Karpas-422 (cell line): ENCODE results near the gene CALCOCO1. TPM values are rescaled to one million over a fixed set of nuclear protein-coding genes. Genes with fewer than 3 reads are reported as not detected.

Experiments used
- DNase-seq: peaks from one replicate; pipeline ENCODE4 v3.0.0-alpha.2; 2015
- H2AFZ ChIP-seq: fragments of 200-600 bp; sonication (generic); 2 replicates; pipeline ENCODE4 v1.6.1; 2014; ENCODE audit warnings: antibody characterized with exemption, low read length, mixed read lengths
- H3K27ac ChIP-seq: fragments of 200-600 bp; sonication (generic); 2 replicates; pipeline ENCODE4 v1.5.1; 2014; ENCODE audit warnings: mild to moderate bottlenecking, low read length, moderate library complexity
- H3K27me3 ChIP-seq: fragments of 200-600 bp; sonication (generic); 2 replicates; pipeline ENCODE4 v1.6.1; 2014; ENCODE audit warnings: low read length, mixed read lengths
- H3K36me3 ChIP-seq: fragments of 200-600 bp; sonication (generic); 2 replicates; pipeline ENCODE4 v1.6.1; 2014; ENCODE audit warnings: low read length, mixed read lengths; ENCODE audit not compliant: insufficient read depth
- H3K4me1 ChIP-seq: fragments of 200-600 bp; sonication (generic); 2 replicates; pipeline ENCODE4 v1.6.1; 2014; ENCODE audit warnings: mild to moderate bottlenecking, low read length, mixed read lengths
- H3K4me2 ChIP-seq: fragments of 200-600 bp; sonication (generic); 2 replicates; pipeline ENCODE4 v1.6.1; 2014; ENCODE audit warnings: low read length, low read depth, mild to moderate bottlenecking; ENCODE audit not compliant: poor library complexity, severe bottlenecking
- H3K4me3 ChIP-seq: fragments of 200-600 bp; sonication (generic); 2 replicates; pipeline ENCODE4 v1.5.1; 2014; ENCODE audit warnings: mild to moderate bottlenecking, antibody characterized with exemption, low read length, mixed read lengths
- H3K79me2 ChIP-seq: fragments of 200-600 bp; sonication (generic); 2 replicates; pipeline ENCODE4 v1.6.1; 2014; ENCODE audit warnings: mild to moderate bottlenecking, low read length, mixed read lengths
- H3K9ac ChIP-seq: fragments of 200-600 bp; sonication (generic); 2 replicates; pipeline ENCODE4 v1.6.0; 2014; ENCODE audit warnings: low read length
- H3K9me2 ChIP-seq: fragments of 200-600 bp; sonication (generic), shearing (Covaris generic); replicated peaks from 2 replicates; pipeline ENCODE4 v1.6.0; 2014; ENCODE audit warnings: mild to moderate bottlenecking, low read length, moderate library complexity; ENCODE audit not compliant: insufficient read depth
- H3K9me3 ChIP-seq: fragments of 300-700, 200-600 bp; sonication (generic); 2 replicates; pipeline ENCODE4 v1.6.1; 2014; ENCODE audit warnings: low read length, mixed read lengths
- H4K20me1 ChIP-seq: fragments of 200-600 bp; sonication (generic); 2 replicates; pipeline ENCODE4 v1.6.1; 2014; ENCODE audit warnings: mild to moderate bottlenecking, antibody characterized with exemption, low read length, low read depth; ENCODE audit not compliant: insufficient read depth
- total RNA-seq: library from RNA; depleted of rRNA; stranded (reverse); fragments of >200 nt; shearing (Covaris generic); gene quantifications from 2 replicates; pipeline ENCODE4 v1.2.3, GENCODE V29; 2014; ENCODE audit warnings: low replicate concordance; rRNA removed

The CALCOCO1 gene, protein sequence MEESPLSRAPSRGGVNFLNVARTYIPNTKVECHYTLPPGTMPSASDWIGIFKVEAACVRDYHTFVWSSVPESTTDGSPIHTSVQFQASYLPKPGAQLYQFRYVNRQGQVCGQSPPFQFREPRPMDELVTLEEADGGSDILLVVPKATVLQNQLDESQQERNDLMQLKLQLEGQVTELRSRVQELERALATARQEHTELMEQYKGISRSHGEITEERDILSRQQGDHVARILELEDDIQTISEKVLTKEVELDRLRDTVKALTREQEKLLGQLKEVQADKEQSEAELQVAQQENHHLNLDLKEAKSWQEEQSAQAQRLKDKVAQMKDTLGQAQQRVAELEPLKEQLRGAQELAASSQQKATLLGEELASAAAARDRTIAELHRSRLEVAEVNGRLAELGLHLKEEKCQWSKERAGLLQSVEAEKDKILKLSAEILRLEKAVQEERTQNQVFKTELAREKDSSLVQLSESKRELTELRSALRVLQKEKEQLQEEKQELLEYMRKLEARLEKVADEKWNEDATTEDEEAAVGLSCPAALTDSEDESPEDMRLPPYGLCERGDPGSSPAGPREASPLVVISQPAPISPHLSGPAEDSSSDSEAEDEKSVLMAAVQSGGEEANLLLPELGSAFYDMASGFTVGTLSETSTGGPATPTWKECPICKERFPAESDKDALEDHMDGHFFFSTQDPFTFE
- total RNA-seq = 28.7 and 32.5 TPM in 2 replicates

DNA sequence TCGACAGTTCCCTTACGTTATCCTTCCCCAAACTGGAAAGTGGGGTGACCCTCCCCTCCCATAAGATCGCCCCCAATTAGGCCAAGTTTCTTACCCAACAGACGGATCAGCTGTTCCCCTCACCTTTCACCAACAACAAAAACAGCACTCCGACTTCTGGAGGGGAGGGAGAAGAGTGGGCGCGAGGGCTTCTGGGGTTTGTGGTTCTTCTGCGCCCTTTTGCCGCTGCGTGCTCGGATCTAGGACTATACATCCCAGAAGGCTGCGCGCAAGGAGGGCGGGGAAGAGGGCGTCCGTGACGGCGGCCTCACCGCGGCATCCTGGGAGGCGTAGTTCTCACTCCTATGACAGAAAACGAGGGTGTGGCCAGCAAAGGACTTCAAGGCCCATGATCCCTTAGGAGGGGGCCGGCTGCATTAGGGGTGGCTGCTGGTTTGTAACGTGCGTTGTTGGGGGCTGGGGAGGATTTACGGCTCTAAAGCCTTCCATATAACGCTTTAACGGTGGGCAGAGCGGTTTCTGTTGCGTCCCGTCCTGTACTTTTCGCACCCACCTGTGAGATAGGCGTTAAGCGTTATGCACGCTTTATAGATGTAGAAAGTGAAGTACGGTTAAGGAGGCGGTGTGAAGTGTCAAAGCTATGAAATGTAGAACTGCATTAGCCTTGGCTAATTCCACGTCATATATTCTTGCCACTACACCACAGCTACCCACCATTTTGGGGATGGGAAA is at the start of gene CALCOCO1:
Gene CALCOCO1 (minus strand): TSS at position 143 of the 732 bp plus-strand sequence. CDS start 2,210 bp downstream, outside the sequence.
- no peaks in the 10 kb centered on the region for H3K79me2 ChIP-seq
- H3K4me3 ChIP-seq = peak within 1 kb of the TSS; percentile 78
- H3K27me3 ChIP-seq = no peaks in the 10 kb centered on the region
- H3K27ac ChIP-seq = no peak within 1 kb of the TSS; the same call in 1 of the 2 replicates
- H3K36me3 ChIP-seq = no peaks in the 10 kb centered on the region
- H2AFZ ChIP-seq = peak within 1 kb of the TSS; percentile 62
- peak within 1 kb of the TSS; percentile 61 for H3K9ac ChIP-seq
- H3K9me2 ChIP-seq = no peaks in the 10 kb centered on the region; the same call in 1 of the 2 replicates
- DNase-seq = peak; percentile 99
- no peaks in the 10 kb centered on the region for H4K20me1 ChIP-seq
- peak within 1 kb of the TSS; percentile 77 for H3K4me2 ChIP-seq
- H3K9me3 ChIP-seq = no peaks in the 10 kb centered on the region
- peaks cover 19% of the 10 kb centered on the region for H3K4me1 ChIP-seq

DNA sequence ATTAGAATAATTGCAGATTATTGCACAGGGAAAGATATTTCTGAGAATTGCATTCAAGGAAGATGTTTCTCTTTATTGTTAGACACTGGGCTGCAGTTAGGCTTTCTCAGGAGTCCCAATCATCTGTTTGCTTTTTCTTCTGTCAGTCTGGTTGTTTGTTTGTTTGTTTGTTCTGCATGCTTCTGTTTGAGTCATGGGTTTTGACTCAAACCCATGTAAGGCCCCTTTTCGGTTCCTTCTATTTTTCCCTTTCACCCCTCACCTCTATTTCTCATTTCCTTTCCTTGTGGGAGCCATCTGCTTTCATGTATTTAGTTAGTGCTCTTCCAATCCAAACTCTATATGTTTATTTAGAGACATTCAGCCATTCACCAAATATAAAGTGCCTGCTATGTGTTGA is 49.6 kb upstream of the CALCOCO1 start:
- Histone ChIP-seq H3K9me2 (no peaks in the 10 kb centered on the region), H3K4me2 (no peak overlapping the region), H4K20me1 (no peaks in the 10 kb centered on the region), H3K27ac (no peak overlapping the region), H3K9me3 (no peaks in the 10 kb centered on the region), H3K4me1 (no peaks in the 10 kb centered on the region), H2AFZ (no peak overlapping the region), H3K4me3 (no peak overlapping the region), H3K9ac (no peak overlapping the region), H3K79me2 (no peaks in the 10 kb centered on the region), H3K36me3 (no peaks in the 10 kb centered on the region), H3K27me3 (no peaks in the 10 kb centered on the region)
- DNase-seq = no peak

DNA sequence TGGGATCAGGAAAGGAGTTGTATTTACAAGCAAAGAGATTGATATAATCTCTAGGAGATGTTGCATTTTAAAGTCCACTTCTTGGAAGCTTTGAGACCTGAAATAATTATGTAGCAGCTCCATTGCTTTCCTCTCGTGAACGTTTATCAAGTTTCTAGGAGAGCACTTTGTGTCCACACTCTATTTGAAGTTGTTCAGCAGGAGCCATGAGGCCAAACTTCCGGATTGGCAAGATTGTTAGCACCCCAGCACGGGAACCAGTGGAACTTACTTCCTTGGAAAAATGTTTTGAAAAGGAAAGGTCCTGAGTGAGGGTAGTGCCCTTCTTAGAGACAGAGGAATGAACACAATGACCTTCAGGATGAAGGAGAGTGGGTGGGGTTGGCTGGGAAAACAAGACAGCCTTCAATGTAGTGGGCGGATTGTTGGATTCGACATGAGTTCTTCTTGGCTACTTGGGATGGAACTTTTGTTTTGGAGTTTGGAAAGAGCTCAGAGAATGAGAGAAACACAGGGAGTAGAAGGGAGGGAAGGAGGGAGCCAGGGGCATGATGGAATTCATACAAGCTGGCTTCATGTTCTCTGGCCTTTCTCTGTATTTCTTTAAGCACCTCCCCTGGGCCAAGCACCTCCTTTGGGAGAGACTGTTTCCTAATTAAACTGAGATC is 48.4 kb upstream of the CALCOCO1 start:
- no peaks in the 10 kb centered on the region for H3K9me3 ChIP-seq
- H4K20me1 ChIP-seq = no peaks in the 10 kb centered on the region
- H2AFZ ChIP-seq = no peak overlapping the region
- no peak overlapping the region for H3K27ac ChIP-seq
- no peaks in the 10 kb centered on the region for H3K27me3 ChIP-seq
- H3K9me2 ChIP-seq = no peaks in the 10 kb centered on the region
- H3K36me3 ChIP-seq = no peaks in the 10 kb centered on the region
- no peak overlapping the region for H3K4me3 ChIP-seq
- no peaks in the 10 kb centered on the region for H3K79me2 ChIP-seq
- no peak overlapping the region for H3K4me2 ChIP-seq
- DNase-seq = no peak
- H3K4me1 ChIP-seq = no peaks in the 10 kb centered on the region
- no peak overlapping the region for H3K9ac ChIP-seq

DNA sequence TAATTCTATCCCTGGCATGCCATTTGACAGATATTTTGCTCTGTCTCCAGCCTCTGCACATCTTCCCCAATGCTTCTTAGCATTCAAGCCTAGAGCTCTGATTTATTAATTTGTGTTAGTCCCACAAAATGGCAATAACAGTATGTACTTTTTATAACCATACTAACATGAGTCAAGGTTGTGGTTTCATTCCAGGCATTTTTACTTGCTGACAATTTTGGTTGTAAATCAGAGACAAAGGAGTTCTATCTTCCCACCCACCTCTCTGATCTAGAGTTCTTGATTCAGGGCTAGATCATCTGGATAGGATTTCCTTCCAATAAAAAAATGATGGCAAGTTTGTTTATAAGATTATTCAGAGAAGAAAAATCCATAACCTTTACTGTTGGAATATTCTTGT is 43.0 kb upstream of the CALCOCO1 start:
- H4K20me1 ChIP-seq = no peaks in the 10 kb centered on the region
- H3K9me3 ChIP-seq = no peaks in the 10 kb centered on the region
- H3K4me2 ChIP-seq = no peak overlapping the region
- no peak overlapping the region for H3K9ac ChIP-seq
- H3K9me2 ChIP-seq = no peaks in the 10 kb centered on the region
- H3K36me3 ChIP-seq = no peaks in the 10 kb centered on the region
- DNase-seq = no peak
- no peaks in the 10 kb centered on the region for H3K27me3 ChIP-seq
- no peaks in the 10 kb centered on the region for H3K79me2 ChIP-seq
- no peak overlapping the region for H2AFZ ChIP-seq
- H3K4me3 ChIP-seq = no peak overlapping the region
- no peak overlapping the region for H3K27ac ChIP-seq
- H3K4me1 ChIP-seq = no peaks in the 10 kb centered on the region

DNA sequence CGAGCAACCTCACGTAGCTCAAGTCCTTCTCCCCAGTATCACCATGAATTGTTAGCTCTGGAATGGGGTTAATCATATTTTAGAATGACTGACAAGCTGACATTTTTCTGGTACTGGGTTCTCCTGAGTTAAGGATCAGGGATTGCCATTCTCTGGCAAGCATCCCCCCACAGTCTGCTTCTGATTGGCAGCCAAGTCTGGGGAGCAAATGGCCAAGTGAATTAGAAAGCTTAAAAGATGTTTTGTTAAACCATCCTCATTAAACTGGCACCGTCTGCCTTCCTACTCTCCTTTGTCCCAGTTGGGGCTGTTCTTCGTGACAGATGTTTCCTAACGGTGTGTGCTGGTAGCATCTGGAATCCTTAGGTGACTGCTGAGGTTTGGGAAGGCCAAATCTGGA is 41.7 kb upstream of the CALCOCO1 start:
- H3K9me3 ChIP-seq = no peaks in the 10 kb centered on the region
- H3K79me2 ChIP-seq = no peaks in the 10 kb centered on the region
- H2AFZ ChIP-seq = no peak overlapping the region
- no peak overlapping the region for H3K27ac ChIP-seq
- DNase-seq = no peak
- no peak overlapping the region for H3K9ac ChIP-seq
- no peaks in the 10 kb centered on the region for H4K20me1 ChIP-seq
- no peaks in the 10 kb centered on the region for H3K36me3 ChIP-seq
- no peaks in the 10 kb centered on the region for H3K9me2 ChIP-seq
- no peaks in the 10 kb centered on the region for H3K27me3 ChIP-seq
- H3K4me2 ChIP-seq = no peak overlapping the region
- H3K4me1 ChIP-seq = no peaks in the 10 kb centered on the region
- H3K4me3 ChIP-seq = no peak overlapping the region

DNA sequence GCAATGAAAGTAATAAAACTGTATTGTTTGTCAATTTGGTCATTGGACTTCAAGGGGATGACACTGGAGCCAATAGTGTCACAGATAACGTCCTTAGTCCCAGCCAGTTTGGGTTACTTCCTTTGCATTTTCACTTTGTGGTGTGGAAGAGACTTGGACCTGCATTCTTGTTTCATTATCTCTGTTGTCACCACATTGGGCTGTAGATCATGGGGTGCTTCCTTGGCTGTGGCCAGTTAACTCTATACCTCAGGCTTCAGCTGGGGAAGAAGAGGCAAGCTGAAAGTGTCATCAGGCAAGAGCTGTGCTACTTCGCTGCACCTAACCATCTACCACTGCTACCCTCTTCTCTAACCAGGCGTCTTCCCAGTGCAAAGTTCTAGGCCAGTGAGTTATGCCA is 39.6 kb upstream of the CALCOCO1 start:
- no peaks in the 10 kb centered on the region for H3K27me3 ChIP-seq
- no peaks in the 10 kb centered on the region for H3K79me2 ChIP-seq

DNA sequence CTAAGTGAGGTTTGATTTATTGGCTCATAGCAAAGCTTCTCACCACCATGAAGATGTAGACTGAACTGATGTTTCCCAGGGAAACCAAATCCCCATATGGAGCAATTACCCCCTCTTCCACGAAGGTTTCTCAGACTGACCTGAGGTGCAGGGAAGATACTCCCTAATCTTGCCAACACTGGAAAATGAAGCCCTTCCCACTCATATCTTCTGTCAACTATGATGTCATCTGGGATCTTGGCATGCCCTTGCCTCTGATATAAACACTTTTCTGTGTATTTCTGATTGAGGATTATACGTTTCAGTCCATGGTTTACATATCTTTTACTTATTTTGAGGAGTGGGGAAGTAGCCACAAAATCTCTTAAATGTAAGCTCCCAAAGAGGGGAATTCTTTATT is 38.6 kb upstream of the CALCOCO1 start:
- Histone ChIP-seq H3K27ac (no peak overlapping the region), H3K9me2 (no peaks in the 10 kb centered on the region), H3K79me2 (no peaks in the 10 kb centered on the region), H3K4me3 (no peak overlapping the region), H4K20me1 (no peaks in the 10 kb centered on the region), H3K9me3 (no peaks in the 10 kb centered on the region), H3K9ac (no peak overlapping the region), H3K27me3 (no peaks in the 10 kb centered on the region), H3K36me3 (no peaks in the 10 kb centered on the region), H3K4me1 (no peaks in the 10 kb centered on the region), H2AFZ (no peak overlapping the region), H3K4me2 (no peak overlapping the region)
- DNase-seq = no peak

More for the DNA sequence above, 39.6 kb upstream of the CALCOCO1 start:
- H3K36me3 ChIP-seq = no peaks in the 10 kb centered on the region
- no peaks in the 10 kb centered on the region for H3K9me3 ChIP-seq
- no peaks in the 10 kb centered on the region for H4K20me1 ChIP-seq
- DNase-seq = no peak
- H3K4me1 ChIP-seq = no peaks in the 10 kb centered on the region
- H3K4me2 ChIP-seq = no peak overlapping the region
- no peak overlapping the region for H3K4me3 ChIP-seq
- no peaks in the 10 kb centered on the region for H3K9me2 ChIP-seq
- no peak overlapping the region for H3K9ac ChIP-seq
- no peak overlapping the region for H3K27ac ChIP-seq
- no peak overlapping the region for H2AFZ ChIP-seq
